DOHH2 (cell line): Measurements from ENCODE around the gene SLC8A1.

Experiments used
- CTCF ChIP-seq: fragments of 200-600 bp; sonication (generic); IDR thresholded peaks from one replicate; pipeline ENCODE4 v1.5.1; 2014; ENCODE audit warnings: antibody characterized with exemption, mild to moderate bottlenecking, low read depth, low read length; ENCODE audit not compliant: poor library complexity, severe bottlenecking
- EZH2phosphoT487 ChIP-seq: fragments of 200-600 bp; sonication (generic); IDR thresholded peaks from 2 replicates; pipeline ENCODE4 v1.6.1; 2017; ENCODE audit warnings: borderline replicate concordance, mild to moderate bottlenecking, antibody characterized with exemption, low read length, moderate library complexity, mixed read lengths

- TF ChIP-seq CTCF (no peak), EZH2phosphoT487 (no peak)
Observed at GRCh38 chr2:40190457-40190856, 261.4 kb downstream of the SLC8A1 start.
